SK-N-SH treated with all-trans-retinoic acid at 6 μM for 48 hours (cell line): ENCODE data around the gene RTP3.

Experiments used
- BACH2 ChIP-seq: fragments of 250-450 bp; sonication (Bioruptor Pico); IDR thresholded peaks from 2 replicates; pipeline ENCODE4 v1.9.0; 2021; ENCODE audit warnings: mild to moderate bottlenecking, borderline replicate concordance
- CSDC2 ChIP-seq: fragments of 250-450 bp; sonication (Bioruptor Pico); IDR thresholded peaks from 2 replicates; pipeline ENCODE4 v1.5.0; 2020; ENCODE audit warnings: mild to moderate bottlenecking, moderate library complexity
- ESRRG ChIP-seq: fragments of 250-450 bp; sonication (Bioruptor Pico); IDR thresholded peaks from 2 replicates; pipeline ENCODE4 v1.6.1; 2021; ENCODE audit warnings: mild to moderate bottlenecking
- ISL1 ChIP-seq: fragments of 250-450 bp; sonication (Bioruptor Pico); IDR thresholded peaks from 2 replicates; pipeline ENCODE4 v2.1.2; 2022; ENCODE audit warnings: mild to moderate bottlenecking, moderate library complexity
- OSR1 ChIP-seq: fragments of 250-450 bp; sonication (Bioruptor Pico); IDR thresholded peaks from 2 replicates; pipeline ENCODE4 v1.8.0; 2022; ENCODE audit warnings: moderate library complexity, mild to moderate bottlenecking, inconsistent platforms
- PPARA ChIP-seq: fragments of 250-450 bp; sonication (Bioruptor Pico); IDR thresholded peaks from 2 replicates; pipeline ENCODE4 v1.5.0; 2020; ENCODE audit warnings: mild to moderate bottlenecking, borderline replicate concordance
- RARB ChIP-seq: fragments of 250-450 bp; sonication (Bioruptor Pico); IDR thresholded peaks from 2 replicates; pipeline ENCODE4 v1.8.0; 2021; ENCODE audit warnings: mild to moderate bottlenecking, moderate library complexity
- TOX ChIP-seq: fragments of 250-450 bp; sonication (Bioruptor Pico); IDR thresholded peaks from 2 replicates; pipeline ENCODE4 v1.8.0; 2021; ENCODE audit warnings: mild to moderate bottlenecking, moderate library complexity, borderline replicate concordance
- ZFP30 ChIP-seq: fragments of 450-650 bp; formaldehyde crosslinking; IDR thresholded peaks from 2 replicates; pipeline ENCODE4 v1.5.0; 2022; ENCODE audit warnings: mild to moderate bottlenecking, moderate library complexity
- ZNF565 ChIP-seq: fragments of 450-650 bp; formaldehyde crosslinking; conservative IDR thresholded peaks from 2 replicates; pipeline ENCODE4 v1.5.0; 2020; ENCODE audit warnings: low read depth, mild to moderate bottlenecking, moderate library complexity
- TF ChIP-seq, protein P1 (sequence below): fragments of 250-450 bp; sonication (Bioruptor Pico); IDR thresholded peaks from 2 replicates; pipeline ENCODE4 v1.5.1; 2020; ENCODE audit warnings: low read depth, mild to moderate bottlenecking, moderate library complexity
- TF ChIP-seq, protein P2 (sequence below): fragments of 250-450 bp; sonication (Bioruptor Pico); IDR thresholded peaks from 2 replicates; pipeline ENCODE4 v1.8.0; 2021; ENCODE audit warnings: low read depth, mild to moderate bottlenecking, moderate library complexity, borderline replicate concordance
- TF ChIP-seq, protein P3 (sequence below): fragments of 250-450 bp; sonication (Bioruptor Pico); IDR thresholded peaks from 2 replicates; pipeline ENCODE4 v1.8.0; 2020; ENCODE audit warnings: mild to moderate bottlenecking, moderate library complexity, borderline replicate concordance

DNA sequence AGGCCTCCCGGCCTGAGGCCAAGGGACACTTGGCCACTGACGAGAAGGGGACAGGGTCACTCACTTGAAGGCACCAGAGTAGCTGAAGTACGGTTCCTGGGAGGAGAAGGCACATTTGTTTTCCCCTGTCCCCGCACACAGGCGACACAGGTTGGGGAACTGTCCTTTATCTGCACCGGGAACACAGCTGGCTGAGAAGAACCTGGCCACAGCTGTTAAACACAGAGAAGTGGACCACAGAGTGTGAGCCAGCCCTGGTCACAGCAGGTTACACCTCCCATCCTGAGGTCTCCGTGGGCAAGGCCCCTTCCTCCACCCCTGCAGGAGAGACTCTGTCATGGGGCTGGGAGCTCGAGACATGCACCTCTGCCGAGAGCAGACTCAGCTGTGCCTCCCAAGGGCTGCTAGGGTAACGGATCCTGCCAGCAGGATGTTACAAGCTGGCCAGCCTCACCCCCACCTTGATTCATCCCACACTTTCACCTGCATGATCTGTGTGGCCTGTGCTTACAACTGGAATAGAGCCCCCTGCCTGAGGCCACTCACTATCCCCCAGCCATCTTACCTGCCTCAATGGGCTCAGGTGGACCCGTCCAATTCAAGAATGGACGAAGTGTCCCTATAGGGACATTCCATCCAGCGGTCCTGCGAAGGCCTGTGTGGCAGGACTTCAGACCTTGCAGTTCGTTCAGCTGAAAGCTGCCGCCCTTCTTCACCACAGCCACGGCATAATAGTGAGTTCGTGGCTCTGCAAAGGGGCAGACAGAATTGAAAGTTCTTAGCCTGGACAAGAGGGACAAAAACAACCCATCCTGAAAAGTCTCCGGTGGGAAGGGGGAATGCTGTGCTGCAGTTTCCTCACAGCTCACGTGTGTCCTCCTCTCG, 42.3 kb upstream of the RTP3 start:
- TF ChIP-seq, protein P1, sequence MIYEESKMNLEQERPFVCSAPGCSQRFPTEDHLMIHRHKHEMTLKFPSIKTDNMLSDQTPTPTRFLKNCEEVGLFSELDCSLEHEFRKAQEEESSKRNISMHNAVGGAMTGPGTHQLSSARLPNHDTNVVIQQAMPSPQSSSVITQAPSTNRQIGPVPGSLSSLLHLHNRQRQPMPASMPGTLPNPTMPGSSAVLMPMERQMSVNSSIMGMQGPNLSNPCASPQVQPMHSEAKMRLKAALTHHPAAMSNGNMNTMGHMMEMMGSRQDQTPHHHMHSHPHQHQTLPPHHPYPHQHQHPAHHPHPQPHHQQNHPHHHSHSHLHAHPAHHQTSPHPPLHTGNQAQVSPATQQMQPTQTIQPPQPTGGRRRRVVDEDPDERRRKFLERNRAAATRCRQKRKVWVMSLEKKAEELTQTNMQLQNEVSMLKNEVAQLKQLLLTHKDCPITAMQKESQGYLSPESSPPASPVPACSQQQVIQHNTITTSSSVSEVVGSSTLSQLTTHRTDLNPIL (CRISPR knock-in tag), result no peak
- TF ChIP-seq RARB (CRISPR knock-in tag) (no peak), ZFP30 (CRISPR knock-in tag) (no peak), TOX (CRISPR knock-in tag) (no peak), CSDC2 (CRISPR knock-in tag) (no peak), ZNF565 (CRISPR knock-in tag) (no peak), OSR1 (CRISPR knock-in tag) (no peak), ESRRG (CRISPR knock-in tag) (no peak), PPARA (CRISPR knock-in tag) (no peak), BACH2 (no peak), ISL1 (CRISPR knock-in tag) (no peak)
- TF ChIP-seq, protein P2, sequence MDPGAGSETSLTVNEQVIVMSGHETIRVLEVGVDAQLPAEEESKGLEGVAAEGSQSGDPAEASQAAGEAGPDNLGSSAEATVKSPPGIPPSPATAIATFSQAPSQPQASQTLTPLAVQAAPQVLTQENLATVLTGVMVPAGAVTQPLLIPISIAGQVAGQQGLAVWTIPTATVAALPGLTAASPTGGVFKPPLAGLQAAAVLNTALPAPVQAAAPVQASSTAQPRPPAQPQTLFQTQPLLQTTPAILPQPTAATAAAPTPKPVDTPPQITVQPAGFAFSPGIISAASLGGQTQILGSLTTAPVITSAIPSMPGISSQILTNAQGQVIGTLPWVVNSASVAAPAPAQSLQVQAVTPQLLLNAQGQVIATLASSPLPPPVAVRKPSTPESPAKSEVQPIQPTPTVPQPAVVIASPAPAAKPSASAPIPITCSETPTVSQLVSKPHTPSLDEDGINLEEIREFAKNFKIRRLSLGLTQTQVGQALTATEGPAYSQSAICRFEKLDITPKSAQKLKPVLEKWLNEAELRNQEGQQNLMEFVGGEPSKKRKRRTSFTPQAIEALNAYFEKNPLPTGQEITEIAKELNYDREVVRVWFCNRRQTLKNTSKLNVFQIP (CRISPR knock-in tag), result no peak
- TF ChIP-seq, protein P3, sequence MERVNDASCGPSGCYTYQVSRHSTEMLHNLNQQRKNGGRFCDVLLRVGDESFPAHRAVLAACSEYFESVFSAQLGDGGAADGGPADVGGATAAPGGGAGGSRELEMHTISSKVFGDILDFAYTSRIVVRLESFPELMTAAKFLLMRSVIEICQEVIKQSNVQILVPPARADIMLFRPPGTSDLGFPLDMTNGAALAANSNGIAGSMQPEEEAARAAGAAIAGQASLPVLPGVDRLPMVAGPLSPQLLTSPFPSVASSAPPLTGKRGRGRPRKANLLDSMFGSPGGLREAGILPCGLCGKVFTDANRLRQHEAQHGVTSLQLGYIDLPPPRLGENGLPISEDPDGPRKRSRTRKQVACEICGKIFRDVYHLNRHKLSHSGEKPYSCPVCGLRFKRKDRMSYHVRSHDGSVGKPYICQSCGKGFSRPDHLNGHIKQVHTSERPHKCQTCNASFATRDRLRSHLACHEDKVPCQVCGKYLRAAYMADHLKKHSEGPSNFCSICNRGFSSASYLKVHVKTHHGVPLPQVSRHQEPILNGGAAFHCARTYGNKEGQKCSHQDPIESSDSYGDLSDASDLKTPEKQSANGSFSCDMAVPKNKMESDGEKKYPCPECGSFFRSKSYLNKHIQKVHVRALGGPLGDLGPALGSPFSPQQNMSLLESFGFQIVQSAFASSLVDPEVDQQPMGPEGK (CRISPR knock-in tag), result no peak
